HG03469 (cell line): ENCODE results near the gene TADA1.
"Not testable (repeated sequence)": the region's sequence is repeated elsewhere in the genome, so short reads cannot be mapped to it uniquely, and the experiment has no call there.

Experiments
- ATAC-seq: cut with Tn5 transposase; IDR thresholded peaks from one replicate; pipeline ENCODE4 v1.9.1; 2021; ENCODE audit warnings: mild to moderate bottlenecking, moderate library complexity, moderate number of reproducible peaks; ENCODE audit not compliant: unreplicated experiment

TADA1 gene

DNA sequence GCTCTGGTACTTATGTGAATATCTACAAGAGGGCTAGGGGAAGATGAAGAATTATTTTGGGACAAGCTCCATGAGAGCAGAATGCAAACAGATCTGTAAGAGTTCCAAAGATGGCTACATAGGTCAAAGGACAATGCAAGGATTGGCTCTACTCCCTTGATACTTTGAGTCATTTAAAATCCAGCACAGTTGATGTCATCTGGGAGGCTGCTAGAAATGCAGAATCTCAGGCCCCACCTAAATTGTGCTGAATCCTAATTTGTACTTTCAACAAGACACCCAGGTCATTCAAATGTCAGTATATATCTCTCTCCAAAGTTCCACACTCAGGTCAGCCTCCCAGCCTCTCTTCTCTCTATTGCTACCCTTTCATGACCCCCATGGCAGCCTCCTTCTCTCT lies 23.7 kb upstream of the TADA1 start:
- no peak for ATAC-seq

GRCh38 chr1:166895766-166896165 lies 19.7 kb upstream of the TADA1 start:
- ATAC-seq = no peak

GRCh38 chr1:166889776-166890175 lies 13.7 kb upstream of the TADA1 start:
- ATAC-seq = no peak

GRCh38 chr1:166888373-166889111 lies 12.5 kb upstream of the TADA1 start:
- no peak for ATAC-seq

GRCh38 chr1:166884971-166885370 lies 8.9 kb upstream of the TADA1 start:
- ATAC-seq = no peak

DNA sequence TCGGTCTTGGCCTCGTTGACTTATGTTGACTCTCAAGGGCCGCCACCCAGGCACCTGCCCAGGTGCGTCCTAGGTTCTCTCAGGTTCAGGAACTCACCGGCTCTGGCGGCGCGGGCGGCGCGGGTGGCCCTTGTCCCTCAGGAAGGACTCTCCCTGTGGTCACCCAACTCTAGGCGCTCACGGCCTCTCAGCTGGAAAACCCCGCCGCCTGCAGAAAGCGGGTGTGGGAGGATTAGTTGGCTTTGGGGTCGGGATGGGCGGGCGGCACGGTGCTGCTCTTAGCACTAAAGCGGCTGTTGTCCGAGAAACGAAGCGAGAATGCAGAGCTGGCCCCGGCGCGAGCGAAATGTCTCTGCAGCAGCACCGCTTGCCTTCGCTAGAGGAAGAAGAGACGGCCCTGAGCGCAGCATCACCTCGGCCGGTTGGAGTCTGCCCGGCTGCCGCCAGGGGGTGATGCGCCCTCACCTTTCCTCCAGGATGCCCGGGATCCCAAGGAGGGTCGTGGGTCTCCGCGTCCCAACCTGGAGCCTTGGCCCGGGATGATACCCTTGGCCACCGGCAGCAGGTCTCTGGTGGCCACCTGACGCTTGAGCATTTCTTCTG lies 8.1 kb upstream of the TADA1 start:
- no peak for ATAC-seq

- no peak for ATAC-seq
Observed at GRCh38 chr1:166882893-166883292, 6.8 kb upstream of the TADA1 start.

GRCh38 chr1:166878173-166878917 lies 2.3 kb upstream of the TADA1 start:
- not testable (repeated sequence) for ATAC-seq

GRCh38 chr1:166876540-166876838 lies 425 bp upstream of the TADA1 start:
- ATAC-seq = peak; percentile 1

GRCh38 chr1:166875302-166875733 lies 746 bp downstream of the TADA1 start:
- ATAC-seq = no peak

GRCh38 chr1:166874464-166874863 lies 1.6 kb downstream of the TADA1 start:
- ATAC-seq = no peak

DNA sequence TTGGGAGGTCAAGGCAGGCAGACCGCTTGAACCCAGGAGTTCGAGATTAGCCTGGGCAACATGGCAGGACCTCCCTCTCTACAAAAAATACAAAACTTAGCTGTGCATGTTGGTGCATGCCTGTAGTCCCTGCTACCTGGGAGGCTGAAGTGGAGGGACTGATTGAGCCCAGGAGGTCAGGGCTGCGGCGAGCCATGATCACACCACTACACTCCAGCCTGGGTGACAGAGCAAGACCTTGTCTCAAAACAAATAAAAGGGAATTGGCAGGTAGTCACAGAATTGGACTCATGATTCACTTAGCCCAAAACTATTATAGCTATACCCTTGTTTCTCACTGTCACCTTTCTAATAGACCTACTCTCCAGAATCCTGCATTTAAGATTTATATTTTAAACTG lies 5.5 kb downstream of the TADA1 start:
- ATAC-seq = no peak

DNA sequence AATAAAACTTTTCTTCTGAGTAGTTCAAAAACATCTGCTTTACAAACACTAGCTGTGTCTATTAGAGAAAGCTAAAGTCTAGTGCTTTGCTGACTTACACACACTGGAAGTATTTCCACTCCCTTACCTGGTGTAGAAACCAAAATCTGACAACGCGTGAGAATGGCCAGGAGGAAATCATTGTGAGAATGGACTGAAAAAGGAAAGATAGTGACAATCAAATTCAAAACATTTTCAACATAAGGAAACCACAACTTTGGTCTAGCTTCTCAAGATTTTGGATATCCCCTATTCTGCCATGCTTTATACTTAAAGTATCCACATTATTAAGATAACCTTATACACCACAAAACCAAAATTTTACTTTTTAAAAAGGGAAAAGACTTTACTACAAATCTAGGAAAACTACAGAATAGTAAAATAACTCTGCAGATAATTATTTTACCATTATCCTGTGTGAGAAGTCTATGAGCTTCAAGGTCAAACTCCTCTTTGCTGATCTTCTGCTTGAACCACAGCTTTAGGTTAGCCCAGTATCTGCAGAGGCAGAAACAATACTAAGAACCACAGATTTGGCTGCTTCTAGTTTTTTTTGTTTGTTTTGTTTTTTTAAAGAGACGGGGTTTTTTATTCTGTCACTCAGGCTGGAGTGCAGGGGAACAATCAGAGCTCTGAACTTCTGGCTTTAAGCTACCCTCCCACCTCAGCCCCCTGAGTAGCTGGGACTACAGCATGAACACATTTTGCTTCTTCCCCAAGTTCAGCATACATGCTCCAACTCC lies 6.6 kb downstream of the TADA1 start:
- ATAC-seq = no peak

DNA sequence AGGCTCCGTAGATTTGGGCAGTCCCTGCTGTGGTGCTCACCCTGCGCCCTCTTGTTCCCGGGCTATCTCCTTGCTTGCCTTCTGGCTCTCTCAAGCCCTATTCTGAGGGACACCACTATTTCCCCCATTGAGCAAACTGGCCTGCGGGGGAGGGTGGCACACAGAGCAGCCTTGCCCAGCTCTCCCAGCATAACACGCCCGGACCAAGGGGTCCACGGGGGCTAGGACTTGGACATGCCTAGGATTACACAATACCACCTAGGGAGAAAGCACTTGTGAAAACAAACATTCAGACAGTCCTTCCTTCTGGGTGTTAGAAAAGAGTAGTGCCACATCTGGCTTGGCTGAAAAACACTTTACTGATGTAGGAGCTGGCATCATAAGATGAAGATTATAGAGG lies 7.4 kb downstream of the TADA1 start:
- ATAC-seq = no peak

DNA sequence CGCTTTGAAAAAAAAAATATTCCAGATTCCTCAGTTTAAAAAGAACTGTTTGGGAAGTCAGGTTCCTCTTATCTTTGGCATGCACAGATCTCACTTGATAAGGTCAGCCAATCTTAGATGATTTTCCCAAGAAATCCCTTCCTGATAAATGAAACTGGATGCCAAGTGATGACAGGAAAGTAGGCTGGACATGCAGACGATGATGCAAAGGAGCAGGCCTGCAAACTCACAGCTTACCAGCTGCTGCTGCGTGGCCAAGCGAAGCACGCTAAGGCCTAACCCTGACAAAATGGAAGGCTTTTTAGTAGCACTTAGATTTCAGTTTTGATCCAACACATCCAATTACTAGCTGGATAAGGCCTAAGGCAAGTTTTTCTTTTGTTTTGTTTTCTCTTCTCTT lies 10.1 kb downstream of the TADA1 start:
- ATAC-seq = no peak

DNA sequence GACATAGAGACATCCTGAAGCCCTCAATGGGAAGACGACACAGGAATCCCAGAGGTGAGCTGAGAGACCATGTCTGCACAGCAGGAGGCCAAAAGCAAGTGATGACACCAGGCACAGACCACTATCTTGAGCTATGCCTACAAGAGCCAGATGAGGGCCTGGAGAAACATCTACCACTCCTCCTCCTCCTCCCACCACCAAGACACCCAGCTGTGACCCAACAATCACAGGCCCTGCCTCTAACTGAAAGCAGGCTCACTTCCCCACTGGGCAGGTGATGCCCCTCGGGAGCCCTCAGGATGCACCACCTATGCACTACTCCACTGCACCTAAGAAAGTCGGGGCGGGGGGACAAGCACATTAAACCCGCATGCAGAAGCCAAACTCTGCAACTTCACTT lies 16.5 kb downstream of the TADA1 start:
- ATAC-seq = no peak

DNA sequence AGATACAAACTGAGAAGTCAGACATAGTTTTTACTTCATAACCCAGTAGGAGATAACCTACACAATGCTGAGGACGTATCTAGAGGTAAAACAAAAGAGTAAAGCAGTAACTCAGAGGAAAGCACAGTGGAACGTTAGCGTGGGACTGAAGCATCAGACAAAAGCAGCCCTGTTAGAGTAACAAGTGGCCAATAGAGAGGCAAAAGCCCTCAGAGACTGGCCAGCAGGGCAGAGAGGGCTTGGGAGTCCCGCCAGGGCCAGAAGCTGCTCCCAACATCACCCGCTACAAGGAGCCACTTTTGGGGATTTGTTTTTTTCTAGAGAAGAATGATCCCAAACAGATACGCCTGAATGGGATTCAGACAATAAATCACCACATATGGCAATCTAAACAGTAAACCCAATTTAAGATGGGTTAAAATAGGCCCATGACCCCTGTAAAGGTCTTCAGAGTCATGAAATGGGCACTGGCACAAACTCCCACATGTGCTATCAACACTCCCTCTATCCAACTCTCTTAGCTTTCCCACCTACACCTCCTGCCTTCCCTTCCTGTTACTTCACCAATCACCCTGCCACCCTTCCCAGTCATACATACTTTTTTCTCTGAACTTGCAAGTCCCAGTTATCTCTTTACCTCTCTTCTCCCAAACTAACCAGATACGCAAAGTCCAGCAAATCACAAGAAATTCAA lies 17.2 kb downstream of the TADA1 start:
- ATAC-seq = no peak

DNA sequence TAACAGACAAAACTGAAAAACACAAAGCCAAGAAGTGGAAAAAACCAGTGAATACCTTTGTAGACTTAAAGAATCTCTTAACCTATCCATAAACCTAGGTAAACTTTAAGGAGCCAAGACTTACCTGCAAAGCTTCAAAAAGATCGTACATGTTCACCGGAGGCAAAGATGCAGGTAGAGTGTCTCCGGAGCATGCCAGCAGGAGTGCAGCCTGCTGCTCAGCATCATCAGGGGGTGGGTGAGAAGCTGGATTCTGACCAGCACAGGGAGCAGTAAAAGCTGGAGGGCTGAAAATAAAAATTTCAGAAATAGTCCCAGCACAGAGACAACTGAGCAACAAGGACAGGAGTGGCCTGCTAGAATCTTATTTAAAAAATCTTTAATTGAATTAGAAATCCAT lies 18.1 kb downstream of the TADA1 start:
- ATAC-seq = no peak

- ATAC-seq = no peak
Observed at GRCh38 chr1:166855558-166855957, 20.5 kb downstream of the TADA1 start.

DNA sequence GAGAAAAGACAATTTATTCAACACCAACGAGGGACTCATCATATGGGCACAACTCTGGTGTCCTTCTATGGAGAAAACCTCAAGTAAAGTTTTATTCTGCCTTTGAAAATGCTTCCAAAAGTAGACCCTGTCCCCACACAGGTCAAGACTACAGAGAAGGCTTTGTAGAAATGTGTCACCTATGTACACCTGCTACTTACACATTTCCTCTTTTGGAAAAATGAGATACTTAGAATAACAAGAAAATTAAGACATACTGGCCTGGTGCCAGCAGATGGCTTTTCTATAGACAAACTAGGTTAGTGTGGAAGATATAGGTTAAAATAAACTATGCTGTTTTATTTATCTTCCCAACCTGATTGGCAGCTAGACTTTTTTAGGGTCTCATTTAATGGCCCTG lies 23.1 kb downstream of the TADA1 start:
- no peak for ATAC-seq

DNA sequence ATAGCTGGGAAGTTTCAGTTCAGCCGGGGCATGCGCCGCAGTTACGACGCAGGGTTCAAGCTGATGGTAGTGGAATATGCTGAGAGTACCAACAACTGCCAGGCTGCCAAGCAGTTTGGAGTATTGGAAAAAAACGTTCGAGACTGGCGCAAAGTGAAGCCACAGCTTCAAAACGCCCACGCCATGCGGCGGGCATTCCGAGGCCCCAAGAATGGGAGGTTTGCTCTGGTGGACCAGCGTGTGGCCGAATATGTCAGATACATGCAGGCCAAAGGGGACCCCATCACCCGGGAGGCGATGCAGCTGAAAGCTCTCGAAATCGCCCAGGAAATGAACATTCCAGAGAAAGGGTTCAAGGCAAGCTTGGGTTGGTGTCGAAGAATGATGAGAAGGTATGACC lies 26.9 kb downstream of the TADA1 start:
- ATAC-seq = no peak
